Skeletal muscle satellite cell (primary cell): ENCODE data around the gene ZDHHC11.
"Not testable (repeated sequence)": the region's sequence is repeated elsewhere in the genome, so short reads cannot be mapped to it uniquely, and the experiment has no call there.

Source experiments
- H3K27me3 ChIP-seq: 2 replicates; pipeline ENCODE4 v1.7.0; 2013; ENCODE audit warnings: low read length; ENCODE audit not compliant: control insufficient read depth, insufficient read depth
- H3K36me3 ChIP-seq: 2 replicates; pipeline ENCODE4 v1.7.0; 2013; ENCODE audit warnings: mild to moderate bottlenecking, control low read depth, low read length; ENCODE audit not compliant: insufficient read depth
- H3K4me1 ChIP-seq: 2 replicates; pipeline ENCODE4 v1.7.0; 2013; ENCODE audit warnings: low read length; ENCODE audit not compliant: control insufficient read depth, insufficient read depth
- H3K4me2 ChIP-seq: 2 replicates; pipeline ENCODE4 v1.7.0; 2013; ENCODE audit warnings: mild to moderate bottlenecking, low read length
- H3K4me3 ChIP-seq: 2 replicates; pipeline ENCODE4 v1.7.0; 2013; ENCODE audit warnings: low read length
- H3K9ac ChIP-seq: 2 replicates; pipeline ENCODE4 v1.7.0; 2013; ENCODE audit warnings: mild to moderate bottlenecking, low read depth, low read length, moderate library complexity
- H3K9me3 ChIP-seq: replicated peaks from 2 replicates; pipeline ENCODE4 v1.7.0; 2013; ENCODE audit warnings: mild to moderate bottlenecking, control low read depth, low read length

The ZDHHC11 gene

DNA sequence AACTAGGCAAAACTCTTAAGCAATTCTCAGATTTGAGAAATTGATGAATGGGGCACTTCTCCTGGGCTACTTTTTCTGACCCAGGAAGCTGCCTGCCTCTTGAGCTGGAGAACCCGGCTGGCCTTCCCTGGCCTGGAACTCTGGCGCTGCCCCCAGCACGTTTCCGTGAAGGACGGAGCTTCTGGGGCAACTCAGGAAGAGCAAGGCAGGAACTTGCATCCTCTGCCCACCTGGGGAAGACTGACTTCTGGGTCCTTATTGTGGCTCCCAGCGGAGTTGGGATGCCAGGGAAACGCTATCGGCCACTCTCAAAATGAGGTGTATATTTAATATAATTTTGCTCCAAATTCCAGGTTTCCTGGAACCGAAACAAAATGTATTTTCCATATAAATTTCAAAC lies 39.4 kb downstream of the ZDHHC11 start:
- H3K4me1 ChIP-seq, H3K9ac ChIP-seq, H3K9me3 ChIP-seq, H3K4me2 ChIP-seq, H3K36me3 ChIP-seq, H3K27me3 ChIP-seq, H3K4me3 ChIP-seq: not testable (repeated sequence)

DNA sequence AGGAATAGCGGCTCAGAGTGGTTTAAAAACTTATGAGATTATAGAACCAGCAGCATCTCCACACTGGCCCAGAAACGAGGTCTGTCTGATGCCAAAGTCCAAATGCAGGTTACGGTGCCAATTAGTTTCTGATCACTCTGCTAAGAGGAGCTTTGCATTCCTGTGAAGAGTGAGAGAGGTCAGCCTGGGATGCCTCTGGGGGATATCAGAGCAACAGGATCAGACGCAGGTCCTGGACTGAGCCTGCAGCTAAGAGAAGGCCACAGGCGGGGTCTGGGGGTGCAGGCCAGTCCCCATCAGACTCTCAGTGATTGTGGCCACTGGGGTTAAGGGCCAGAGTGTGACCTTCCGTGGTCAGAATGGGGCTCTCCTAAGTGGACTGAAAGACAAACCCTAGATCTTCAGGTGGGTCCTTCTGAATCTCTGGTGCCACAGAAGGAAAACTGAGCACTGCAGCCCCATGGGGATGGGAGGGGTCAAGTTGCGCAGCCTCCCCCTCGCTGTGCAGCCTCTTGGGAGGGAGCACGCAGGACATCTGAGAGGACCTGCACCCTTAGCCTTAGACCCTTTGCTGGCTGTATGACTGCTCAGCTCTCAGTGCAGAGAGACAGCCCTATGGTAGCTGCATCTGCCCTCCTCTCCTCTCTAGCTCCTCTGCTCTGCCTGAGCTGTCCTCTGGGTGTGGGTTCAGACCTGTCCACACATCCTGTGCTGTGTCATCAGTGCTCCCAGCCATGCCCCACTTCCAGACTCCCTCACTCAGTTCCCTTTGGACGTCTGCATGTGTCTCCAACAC lies 42.9 kb downstream of the ZDHHC11 start:
- not testable (repeated sequence) for H3K9ac ChIP-seq, H3K4me1 ChIP-seq, H3K36me3 ChIP-seq, H3K27me3 ChIP-seq, H3K4me2 ChIP-seq, H3K4me3 ChIP-seq, H3K9me3 ChIP-seq

DNA sequence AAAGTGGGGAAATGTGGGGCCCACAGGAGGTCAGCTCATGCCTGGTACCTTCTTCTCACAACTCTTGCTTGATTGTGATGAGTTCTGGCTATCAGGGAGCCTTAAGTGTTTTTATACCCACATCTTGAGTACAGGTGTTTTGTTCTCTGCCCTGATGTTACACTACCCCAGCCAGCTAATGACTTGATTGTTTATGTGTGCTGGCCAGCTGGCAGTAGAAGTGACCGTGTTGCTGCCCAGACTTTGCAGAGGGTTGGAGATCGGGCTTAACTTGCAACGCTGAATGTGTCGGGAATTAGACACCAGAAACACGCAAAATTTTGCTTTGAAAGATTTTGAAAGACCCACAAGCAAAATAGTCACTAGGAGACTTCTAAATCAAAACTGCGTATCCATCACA lies 49.3 kb downstream of the ZDHHC11 start:
- Histone ChIP-seq H3K4me3 (no peak overlapping the region), H3K4me1 (no peaks in the 10 kb centered on the region), H3K9ac (no peak overlapping the region), H3K36me3 (no peaks in the 10 kb centered on the region), H3K9me3 (no peaks in the 10 kb centered on the region), H3K4me2 (no peak overlapping the region), H3K27me3 (no peaks in the 10 kb centered on the region)

DNA sequence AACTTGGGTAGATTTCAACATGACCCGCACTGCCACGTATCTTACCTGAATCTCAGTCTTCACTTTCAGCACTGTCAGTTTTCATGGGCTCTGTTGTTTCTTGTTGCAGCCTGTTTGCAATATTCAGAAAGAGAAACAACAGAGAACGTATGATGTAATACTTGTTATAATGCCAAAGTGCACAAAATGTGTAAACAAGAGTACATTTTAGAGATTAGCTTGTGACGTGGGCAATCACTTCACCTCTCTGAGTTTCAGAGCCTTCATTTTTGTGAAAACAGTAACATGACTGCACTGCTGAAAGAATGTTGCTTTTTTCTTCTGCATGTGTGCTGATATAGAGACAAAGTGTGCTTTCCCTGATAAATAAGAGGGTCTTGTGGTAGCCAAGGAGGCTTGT lies 49.7 kb downstream of the ZDHHC11 start:
- H3K4me2 ChIP-seq, H3K9ac ChIP-seq, H3K27me3 ChIP-seq, H3K4me3 ChIP-seq, H3K4me1 ChIP-seq, H3K36me3 ChIP-seq, H3K9me3 ChIP-seq: not testable (repeated sequence)

DNA sequence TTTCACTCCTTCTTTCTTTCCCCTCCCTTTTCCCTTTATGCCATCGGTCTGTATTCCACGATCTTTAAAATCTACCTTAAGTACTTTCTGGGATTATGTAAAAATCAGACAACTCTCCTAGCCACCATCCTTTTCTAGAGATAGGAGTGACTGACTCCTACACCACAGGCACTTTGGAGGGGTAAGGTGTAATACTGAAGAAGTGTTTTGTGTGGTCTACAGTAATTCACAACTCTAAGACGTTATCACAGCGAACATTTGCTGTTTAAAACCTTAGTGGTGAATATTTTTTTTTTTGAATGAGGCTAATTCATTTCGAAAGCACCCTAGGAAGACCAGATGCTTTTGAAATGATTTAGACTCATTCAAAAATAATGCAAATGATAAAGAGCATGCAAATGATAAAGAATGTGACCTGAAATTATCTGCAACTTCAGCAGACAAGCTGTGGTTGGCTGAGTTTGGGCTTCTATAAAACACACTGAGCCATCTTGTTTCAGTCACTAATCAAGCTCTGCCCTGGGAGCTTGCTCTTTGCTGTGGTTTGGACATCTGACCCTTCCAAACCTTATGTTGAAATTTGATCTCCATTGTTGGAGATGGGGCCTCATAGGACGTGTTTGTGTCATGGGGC lies 52.2 kb downstream of the ZDHHC11 start:
- H3K4me2 ChIP-seq, H3K27me3 ChIP-seq, H3K36me3 ChIP-seq, H3K4me1 ChIP-seq, H3K4me3 ChIP-seq, H3K9me3 ChIP-seq, H3K9ac ChIP-seq: not testable (repeated sequence)

DNA sequence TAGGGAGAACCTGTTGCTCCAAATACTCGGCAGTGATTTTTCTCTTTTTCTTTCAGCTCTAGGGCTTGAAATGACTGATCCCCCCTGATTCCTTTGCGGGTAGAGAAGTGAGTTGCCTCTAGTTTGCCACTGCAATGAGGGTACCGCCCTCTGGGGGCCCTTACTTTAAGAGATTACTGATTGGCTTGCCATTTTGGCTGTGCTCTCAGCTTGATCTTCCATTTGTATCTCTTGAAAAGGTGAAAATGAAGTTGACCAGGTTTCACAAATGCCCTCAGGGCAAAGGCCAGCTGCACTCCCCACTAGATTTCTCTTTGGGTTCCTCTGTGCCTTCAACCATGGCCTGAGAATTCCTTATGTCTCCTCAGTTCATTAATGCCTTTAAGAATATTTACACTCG lies 52.8 kb downstream of the ZDHHC11 start:
- H3K4me2 ChIP-seq, H3K9me3 ChIP-seq, H3K4me3 ChIP-seq, H3K4me1 ChIP-seq, H3K27me3 ChIP-seq, H3K36me3 ChIP-seq, H3K9ac ChIP-seq: not testable (repeated sequence)

DNA sequence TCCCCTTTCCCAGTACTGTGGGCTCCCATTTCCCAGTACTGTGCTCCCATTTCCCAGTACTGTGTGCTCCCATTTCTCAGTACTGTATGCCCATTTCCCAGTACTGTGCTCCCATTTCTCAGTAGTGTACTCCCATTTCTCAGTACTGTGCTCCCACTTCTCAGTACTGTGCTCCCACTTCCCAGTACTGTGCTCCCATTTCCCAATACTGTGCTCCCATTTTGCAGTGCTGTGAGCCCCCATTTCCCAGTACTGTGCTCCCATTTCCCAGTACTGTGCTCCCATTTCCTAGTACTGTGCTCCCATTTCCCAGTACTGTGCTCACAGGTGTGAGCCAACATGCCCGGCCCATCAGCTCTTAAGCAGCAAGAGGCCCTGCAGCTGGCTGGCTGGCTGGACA lies 54.9 kb downstream of the ZDHHC11 start:
- H3K9me3 ChIP-seq, H3K4me1 ChIP-seq, H3K36me3 ChIP-seq, H3K4me3 ChIP-seq, H3K9ac ChIP-seq, H3K4me2 ChIP-seq: not testable (repeated sequence)
- H3K27me3 ChIP-seq, result peaks cover 10% of the 10 kb centered on the region

DNA sequence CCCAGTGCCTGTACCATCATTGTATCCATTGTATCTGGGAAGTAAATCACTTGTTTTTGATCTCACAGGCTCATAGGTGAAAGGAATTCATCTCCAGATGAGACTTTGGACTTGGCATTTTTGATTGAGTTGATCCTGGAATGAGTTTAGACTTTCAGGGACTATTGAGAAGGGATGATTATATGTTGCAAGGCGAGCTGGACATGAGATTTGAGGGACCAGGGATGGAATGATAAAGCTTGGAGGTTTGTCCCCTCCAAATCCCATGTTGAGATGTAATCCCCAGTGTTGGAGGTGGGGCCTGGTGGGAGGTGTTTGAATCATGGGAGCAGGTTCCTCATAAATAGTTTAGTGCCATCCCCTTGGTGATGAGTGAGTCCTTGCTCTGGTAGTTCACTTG lies 55.8 kb downstream of the ZDHHC11 start:
- not testable (repeated sequence) for H3K4me3 ChIP-seq

DNA sequence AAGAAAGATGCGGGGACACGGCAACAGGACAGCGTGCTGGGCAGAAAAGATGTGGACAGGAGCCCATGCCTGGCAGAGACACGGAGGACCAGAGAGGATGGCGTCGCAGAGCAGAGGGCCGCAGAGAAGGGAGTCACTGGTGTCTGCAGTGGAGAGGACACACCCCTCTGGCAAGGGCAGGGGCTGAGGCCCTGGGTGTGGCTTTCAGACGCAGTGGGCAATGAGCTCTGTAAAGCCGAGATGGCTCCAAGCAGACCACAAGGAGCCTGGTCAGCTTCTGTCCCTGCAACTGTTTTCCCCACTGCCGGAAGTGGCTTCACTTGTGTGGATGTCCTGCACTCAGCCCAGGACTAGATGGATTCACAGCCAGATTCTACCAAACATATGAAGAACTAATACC lies 62.1 kb downstream of the ZDHHC11 start:
- H3K4me3 ChIP-seq, H3K4me2 ChIP-seq, H3K9ac ChIP-seq, H3K4me1 ChIP-seq, H3K36me3 ChIP-seq, H3K9me3 ChIP-seq: not testable (repeated sequence)
- H3K27me3 ChIP-seq, result peaks cover 19% of the 10 kb centered on the region

More for the DNA sequence above, 55.8 kb downstream of the ZDHHC11 start:
- H3K27me3 ChIP-seq, result peaks cover 10% of the 10 kb centered on the region
- not testable (repeated sequence) for H3K9ac ChIP-seq, H3K36me3 ChIP-seq, H3K4me1 ChIP-seq, H3K9me3 ChIP-seq, H3K4me2 ChIP-seq

DNA sequence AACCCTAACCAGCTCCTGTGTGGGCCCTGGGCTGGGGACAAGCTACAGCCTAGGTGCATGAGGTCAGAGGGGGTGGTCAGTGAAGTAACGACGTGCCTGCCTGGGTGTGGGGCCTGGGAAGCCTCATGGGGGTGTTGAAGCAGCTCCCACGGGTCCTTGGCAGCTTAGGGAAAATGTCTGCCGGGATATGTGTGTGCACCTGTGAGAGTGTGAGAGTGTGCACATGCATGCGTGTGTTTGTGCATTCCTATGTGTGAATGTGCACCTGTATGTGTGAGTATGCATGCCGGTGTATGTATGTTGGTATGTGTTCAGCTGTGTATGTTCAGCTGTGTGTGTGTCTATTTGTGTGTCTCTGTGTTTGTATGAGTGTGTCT lies 62.9 kb downstream of the ZDHHC11 start:
- not testable (repeated sequence) for H3K4me1 ChIP-seq, H3K4me2 ChIP-seq, H3K9ac ChIP-seq, H3K4me3 ChIP-seq, H3K36me3 ChIP-seq, H3K9me3 ChIP-seq
- H3K27me3 ChIP-seq, result peaks cover 16% of the 10 kb centered on the region

DNA sequence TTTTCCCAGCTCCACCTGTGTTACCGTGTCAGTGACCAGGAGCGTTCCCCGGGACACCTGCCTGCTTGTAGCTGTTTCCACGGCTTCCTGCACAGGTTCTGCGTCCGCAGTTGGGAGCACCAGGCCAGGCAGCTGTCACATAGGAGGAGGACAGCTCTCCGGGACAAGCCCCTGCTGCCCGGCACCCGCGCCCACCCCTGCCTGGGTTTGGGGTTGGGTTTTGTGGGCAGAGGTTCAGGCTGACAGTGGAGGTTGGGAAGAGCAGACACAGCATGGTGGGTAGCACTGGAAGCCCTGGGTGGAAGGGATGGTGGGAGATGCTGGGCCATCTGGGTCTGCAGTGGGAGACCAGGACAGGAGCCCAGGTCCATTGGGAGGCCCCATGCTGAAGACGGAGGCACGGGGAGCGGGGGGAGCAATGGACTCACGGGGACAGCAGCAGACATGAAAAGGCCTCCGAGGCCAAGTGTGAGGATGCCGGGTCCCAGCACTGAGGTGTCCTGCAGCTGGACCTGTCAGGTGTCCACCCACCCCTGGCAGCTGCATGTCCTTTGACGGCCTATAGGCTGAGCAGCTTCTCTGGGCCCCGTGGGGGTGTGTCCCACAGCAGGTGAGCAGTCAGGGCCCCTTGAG lies 63.4 kb downstream of the ZDHHC11 start:
- H3K9ac ChIP-seq, H3K4me2 ChIP-seq, H3K4me1 ChIP-seq, H3K36me3 ChIP-seq, H3K9me3 ChIP-seq, H3K4me3 ChIP-seq: not testable (repeated sequence)
- H3K27me3 ChIP-seq, result peaks cover 16% of the 10 kb centered on the region

DNA sequence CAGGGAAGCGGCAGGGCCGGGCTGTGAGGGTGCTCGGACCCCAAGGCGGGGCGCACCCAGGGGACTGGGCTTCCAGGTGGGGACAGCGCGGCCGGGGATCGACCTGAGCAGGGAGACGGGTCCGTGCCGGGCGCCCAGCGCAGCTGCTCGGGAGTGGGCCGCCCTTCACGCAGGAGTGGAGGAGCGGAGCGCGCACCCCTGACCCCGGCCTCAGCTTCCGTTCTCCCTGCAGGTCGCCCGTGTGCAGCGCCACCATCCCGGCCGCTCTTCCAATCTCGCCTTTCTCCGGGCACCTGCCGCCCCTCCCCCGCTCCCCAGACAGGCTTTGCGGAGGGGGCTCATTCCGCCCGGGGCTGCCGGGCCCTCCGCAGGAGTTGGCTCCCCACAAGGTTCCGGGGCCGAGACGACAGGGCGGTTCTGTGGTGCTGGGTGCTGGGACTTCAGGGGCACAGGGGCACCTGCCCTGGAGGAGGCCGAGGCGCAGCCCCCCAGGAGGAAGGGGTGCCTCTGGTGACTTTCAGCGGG lies 65.5 kb downstream of the ZDHHC11 start:
- H3K4me1 ChIP-seq, H3K36me3 ChIP-seq, H3K9ac ChIP-seq, H3K9me3 ChIP-seq, H3K4me3 ChIP-seq: not testable (repeated sequence)
- peaks cover 12% of the 10 kb centered on the region for H3K27me3 ChIP-seq
- H3K4me2 ChIP-seq, result peak overlapping the region; percentile 84
